ENCODE data around the gene SLC25A23.

Gene SLC25A23

DNA sequence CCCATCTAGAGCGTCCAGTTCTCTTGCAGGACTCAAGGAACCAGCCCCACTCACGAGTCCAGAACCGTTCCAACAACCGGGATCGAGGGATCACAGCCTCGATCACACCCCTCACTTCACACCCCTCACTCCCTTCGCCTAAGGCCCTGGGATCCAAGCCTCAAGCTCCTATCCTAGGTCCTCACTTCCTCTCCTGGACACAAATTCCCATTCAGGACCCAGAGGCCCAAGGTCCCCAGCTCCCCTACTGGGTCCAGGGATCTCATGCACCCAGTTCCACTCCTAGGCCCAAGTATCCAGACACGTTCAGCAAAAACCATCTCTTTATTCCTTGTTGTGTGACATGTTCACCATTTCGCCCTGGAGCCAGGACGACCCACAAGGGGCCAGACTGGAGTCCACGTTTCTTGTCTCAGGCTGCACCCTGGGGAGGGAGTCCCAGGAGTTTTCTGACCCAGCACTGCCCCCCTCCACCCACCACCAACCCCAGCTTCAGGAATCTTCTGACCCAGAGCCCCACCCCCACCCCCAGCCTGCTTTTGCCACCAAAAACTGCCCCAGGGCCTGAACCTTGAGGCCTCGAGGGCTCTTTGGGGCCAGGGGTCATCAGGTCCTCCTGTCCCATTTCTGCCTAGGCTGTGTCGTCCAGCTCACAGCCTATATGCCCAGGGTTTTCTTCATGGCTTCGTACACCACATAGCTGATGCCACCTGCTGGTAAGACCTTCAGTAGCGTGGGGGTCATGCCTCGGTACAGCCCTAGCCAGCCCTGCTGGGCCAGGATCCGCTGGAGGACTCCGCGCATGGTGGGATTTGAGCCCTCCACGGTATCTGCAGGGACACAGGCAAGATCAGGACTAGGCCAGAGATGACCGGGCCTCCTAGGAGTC lies 33.6 kb downstream of the SLC25A23 start:
- Mint-ChIP-seq H3K36me3 (peaks cover 11% of the 10 kb centered on the region), H3K27ac (peak overlapping the region; percentile 72), H3K9me3 (no peaks in the 10 kb centered on the region), H3K27me3 (no peaks in the 10 kb centered on the region), H3K4me3 (peak overlapping the region; percentile 62), H3K4me1 (peaks cover 35% of the 10 kb centered on the region)
- no peak for ATAC-seq

DNA sequence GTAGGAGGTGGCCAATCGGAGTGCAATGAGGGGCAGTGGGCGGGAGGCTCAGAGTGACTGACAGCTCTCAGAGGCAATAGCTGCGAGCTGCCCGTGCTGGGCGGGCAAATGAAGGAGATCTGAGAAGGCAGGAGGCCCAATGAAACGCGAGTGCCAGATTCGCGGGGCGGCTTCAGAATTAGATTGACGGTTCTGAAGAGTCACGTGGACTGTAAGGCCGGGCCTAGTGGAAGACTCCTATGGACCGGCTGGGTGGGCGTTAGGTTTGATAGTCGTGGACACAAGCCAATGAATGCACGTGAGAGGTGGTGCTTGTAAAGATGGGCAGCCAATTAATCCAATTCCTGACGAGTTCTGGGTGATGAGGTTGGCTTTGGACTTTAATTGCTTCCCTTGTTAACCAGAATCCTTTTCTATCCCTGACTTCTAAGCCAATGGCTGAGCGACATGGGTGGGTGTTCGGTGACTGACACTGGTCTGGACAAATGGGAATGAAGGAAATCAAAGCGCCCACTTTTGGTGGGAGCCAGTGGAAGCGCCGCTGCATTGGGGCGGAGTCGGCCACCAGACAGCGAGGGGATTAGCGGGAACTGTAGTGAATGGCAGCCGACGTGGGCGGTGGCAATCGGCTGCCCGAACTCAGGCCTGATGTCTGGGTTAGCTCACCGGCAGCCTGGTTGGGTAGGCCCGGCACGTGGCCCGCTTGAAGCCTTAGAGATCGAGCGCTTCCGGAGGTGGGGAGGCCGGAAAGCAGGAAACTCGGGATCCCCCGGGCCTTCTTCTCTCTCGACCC lies 34.5 kb downstream of the SLC25A23 start:
- H3K4me1 Mint-ChIP-seq: peaks cover 35% of the 10 kb centered on the region
- peak overlapping the region; percentile 62 for H3K4me3 Mint-ChIP-seq
- H3K27ac Mint-ChIP-seq: peak overlapping the region; percentile 72
- ATAC-seq: peak; percentile 96
- H3K9me3 Mint-ChIP-seq: no peaks in the 10 kb centered on the region
- peaks cover 16% of the 10 kb centered on the region for H3K36me3 Mint-ChIP-seq
- H3K27me3 Mint-ChIP-seq: no peaks in the 10 kb centered on the region

DNA sequence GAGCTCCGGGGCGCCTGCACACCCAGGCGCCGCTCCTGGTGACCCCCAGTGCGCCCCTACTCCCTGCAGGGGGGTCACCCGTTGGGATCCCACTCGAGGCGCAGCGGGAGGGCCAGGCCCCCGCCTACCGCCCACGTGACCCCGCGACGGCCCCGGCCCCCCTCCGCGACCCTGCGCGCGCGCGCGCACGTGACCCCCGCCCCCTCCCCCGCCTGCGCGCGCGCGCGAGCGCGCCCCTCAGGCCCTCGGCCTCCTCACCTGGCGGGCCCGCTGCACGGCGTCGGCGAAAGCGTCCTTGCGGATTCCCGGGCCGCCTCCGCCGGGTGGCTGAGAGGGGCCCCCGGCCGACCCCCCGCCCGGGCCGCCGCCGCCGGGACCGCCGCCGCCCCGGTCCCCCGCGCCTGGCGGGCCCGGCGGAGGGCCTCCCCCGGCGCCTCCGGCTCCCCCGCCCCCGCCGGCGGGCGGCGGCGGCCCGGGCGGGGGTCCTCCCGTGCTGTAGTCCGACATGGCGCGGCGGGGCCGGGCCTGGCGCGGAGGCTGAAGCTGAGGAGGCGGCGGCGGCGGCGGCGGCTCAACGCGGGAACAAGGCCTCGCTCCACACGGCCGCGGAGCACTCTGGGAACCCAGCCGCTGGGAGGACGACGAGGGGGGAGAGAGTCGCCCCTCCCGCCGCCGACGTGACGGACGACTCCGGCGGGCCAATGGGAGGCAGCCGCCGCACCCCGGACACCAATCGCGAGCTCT lies 35.2 kb downstream of the SLC25A23 start, which contains the start of gene KHSRP:
Gene KHSRP (minus strand): TSS at position 617 of the 744 bp plus-strand sequence. CDS start 110 bp downstream, at position 507.
- H3K4me3 Mint-ChIP-seq: peak within 1 kb of the TSS; percentile 92

DNA sequence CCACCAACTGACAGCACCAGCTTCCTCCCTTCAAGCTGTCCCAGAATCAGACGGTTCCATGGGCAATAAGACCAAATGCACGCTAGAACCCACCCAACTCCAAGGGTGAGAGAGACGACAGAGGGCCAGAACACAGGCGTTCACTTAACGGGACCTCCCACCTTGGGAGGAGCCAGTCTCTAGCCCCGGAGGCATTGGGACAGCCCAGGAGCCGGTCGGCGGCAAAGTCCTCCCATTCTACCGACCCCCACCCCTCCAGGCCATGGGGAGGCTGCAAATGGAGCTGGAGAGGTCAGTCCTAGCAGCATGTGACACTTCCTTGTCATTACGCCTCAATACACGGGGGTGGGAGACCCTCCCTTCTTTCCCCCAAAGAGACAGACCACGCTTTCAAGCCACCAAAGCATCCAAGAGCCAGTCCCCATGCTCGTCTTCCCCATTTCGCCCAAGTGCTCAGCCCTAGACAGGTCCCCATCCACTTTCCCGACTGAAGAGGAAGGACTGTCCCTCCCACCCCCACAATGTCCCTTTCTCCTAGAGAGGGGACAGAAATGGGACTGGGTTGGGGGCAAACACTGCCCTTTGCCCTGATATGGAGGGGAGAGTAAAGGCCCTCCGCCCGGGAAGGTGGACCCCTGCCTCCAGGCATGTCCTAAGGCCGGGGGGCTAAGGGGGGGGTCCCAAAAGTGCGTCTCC lies 35.9 kb downstream of the SLC25A23 start:
- no peak for ATAC-seq
- no peaks in the 10 kb centered on the region for H3K27me3 Mint-ChIP-seq
- H3K27ac Mint-ChIP-seq: peak overlapping the region; percentile 72
- peaks cover 35% of the 10 kb centered on the region for H3K4me1 Mint-ChIP-seq
- no peaks in the 10 kb centered on the region for H3K9me3 Mint-ChIP-seq
- peaks cover 30% of the 10 kb centered on the region for H3K36me3 Mint-ChIP-seq
- peak overlapping the region; percentile 92 for H3K4me3 Mint-ChIP-seq

More for the DNA sequence above, 35.2 kb downstream of the SLC25A23 start, which contains the start of gene KHSRP:
- peak within 1 kb of the TSS; percentile 72 for H3K27ac Mint-ChIP-seq
- H3K36me3 Mint-ChIP-seq: peaks cover 22% of the 10 kb centered on the region
- ATAC-seq: no peak
- H3K27me3 Mint-ChIP-seq: no peaks in the 10 kb centered on the region
- H3K4me1 Mint-ChIP-seq: peaks cover 35% of the 10 kb centered on the region
- no peaks in the 10 kb centered on the region for H3K9me3 Mint-ChIP-seq

DNA sequence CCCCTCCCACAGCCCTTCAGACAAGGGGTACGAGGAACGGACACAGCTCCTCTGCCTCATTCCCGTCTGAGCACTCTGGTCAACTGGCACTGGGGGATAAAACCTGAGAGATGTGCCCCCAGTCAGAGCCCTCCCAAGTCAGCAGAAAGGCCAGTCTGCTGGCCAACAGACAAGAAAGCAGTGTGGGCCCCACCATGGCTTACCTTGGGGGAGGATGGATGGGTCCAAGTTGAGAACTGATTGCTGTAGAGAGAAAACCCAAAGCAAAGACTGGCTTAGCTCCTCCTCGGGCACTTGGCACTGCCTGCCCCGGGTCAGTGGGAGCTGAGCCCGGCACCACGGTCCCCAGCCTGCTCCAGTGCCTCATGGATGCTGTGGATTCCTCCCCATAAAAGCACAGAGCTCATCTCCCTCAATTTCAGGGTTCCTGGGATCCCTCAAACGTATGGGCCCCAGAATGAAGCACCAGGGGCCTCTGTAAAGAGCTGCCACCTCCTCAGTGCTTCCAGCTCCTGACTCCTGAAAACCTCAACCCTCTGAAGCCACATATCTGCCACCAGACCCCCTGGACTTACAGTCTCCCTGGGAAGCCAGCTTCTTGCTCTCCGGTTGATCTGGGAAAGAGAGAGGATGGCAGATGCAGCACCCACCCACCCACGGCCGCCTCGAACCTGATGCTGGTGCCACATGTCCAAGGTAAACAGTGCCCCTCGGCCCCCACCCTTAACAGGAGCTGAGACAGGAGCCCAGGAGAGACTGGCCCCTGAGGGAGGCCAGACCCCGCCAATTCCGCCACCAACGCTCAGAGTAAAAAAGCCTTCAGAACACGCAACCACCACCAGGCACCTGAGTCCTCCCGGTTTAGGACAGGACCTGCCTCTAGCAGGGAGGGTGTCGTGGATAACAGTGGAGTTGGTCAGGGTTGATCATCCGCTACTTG lies 38.2 kb downstream of the SLC25A23 start:
- Mint-ChIP-seq H3K27ac (no peak overlapping the region), H3K27me3 (no peaks in the 10 kb centered on the region), H3K4me1 (peaks cover 35% of the 10 kb centered on the region), H3K4me3 (no peak overlapping the region), H3K9me3 (no peaks in the 10 kb centered on the region), H3K36me3 (peaks cover 48% of the 10 kb centered on the region)
- ATAC-seq: no peak

DNA sequence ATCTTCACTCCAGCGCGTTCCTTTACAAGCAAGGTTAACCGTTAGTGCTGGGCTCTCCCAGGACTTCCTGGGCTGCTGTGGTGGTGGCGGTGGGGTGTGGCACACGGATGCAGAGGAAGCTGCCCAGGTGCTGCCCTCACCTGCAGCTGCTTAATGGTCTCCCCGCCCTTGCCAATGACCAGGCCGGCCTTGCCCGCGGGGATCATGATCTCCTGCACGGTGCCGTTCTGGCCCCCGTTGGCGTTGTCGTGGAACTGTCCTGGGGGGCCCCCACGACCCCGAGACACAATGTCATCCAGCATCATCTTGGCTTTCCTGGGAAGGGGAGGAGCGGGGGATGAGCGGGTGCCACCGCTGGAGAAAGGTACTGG lies 41.0 kb downstream of the SLC25A23 start:
- Mint-ChIP-seq H3K27ac (no peak overlapping the region), H3K9me3 (no peaks in the 10 kb centered on the region), H3K4me1 (peaks cover 24% of the 10 kb centered on the region), H3K4me3 (no peak overlapping the region), H3K36me3 (peaks cover 73% of the 10 kb centered on the region), H3K27me3 (no peaks in the 10 kb centered on the region)
- ATAC-seq: no peak

DNA sequence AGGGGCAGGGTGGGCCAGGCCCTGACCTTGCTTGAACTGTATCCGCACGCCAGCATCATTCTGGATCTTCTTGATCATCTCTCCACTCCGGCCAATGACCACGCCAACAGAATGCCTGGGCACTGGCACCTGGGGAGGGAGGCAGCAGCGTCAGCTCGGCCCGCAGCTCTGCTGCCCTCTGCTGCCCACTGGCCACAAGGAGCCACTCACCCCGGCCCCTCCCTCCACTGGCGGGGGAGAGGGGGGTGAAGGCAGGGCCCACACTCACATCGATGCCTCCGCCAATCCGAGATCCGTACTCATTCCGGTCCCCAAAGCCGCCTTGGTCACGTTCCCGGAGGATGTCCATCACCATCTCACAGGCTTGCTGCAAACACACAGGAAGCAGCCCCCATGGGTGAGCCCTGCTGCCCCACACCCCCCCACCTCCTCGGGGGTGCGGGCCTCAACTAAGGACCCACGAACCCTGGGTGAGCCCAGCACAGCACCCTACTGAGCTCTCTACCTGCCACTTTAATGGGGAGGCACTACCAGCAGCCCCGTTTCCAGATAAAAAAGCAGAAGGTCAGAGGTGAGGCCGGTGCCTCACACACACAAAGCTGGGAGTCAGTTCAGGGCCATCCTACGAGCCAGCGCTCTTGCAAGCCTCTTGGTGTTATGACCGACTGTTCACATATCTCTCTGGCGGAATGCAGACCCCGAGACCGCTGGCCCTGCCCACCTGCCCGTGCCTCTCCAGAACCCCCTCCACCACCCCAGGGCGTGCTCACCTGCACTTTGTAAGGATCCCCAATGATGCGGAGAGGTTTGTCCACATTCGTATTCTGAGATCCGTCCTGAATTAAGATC lies 41.7 kb downstream of the SLC25A23 start:
- ATAC-seq: no peak
- Mint-ChIP-seq H3K4me3 (no peak overlapping the region), H3K36me3 (peaks cover 73% of the 10 kb centered on the region), H3K4me1 (peaks cover 18% of the 10 kb centered on the region), H3K9me3 (no peaks in the 10 kb centered on the region), H3K27me3 (no peaks in the 10 kb centered on the region), H3K27ac (no peak overlapping the region)

DNA sequence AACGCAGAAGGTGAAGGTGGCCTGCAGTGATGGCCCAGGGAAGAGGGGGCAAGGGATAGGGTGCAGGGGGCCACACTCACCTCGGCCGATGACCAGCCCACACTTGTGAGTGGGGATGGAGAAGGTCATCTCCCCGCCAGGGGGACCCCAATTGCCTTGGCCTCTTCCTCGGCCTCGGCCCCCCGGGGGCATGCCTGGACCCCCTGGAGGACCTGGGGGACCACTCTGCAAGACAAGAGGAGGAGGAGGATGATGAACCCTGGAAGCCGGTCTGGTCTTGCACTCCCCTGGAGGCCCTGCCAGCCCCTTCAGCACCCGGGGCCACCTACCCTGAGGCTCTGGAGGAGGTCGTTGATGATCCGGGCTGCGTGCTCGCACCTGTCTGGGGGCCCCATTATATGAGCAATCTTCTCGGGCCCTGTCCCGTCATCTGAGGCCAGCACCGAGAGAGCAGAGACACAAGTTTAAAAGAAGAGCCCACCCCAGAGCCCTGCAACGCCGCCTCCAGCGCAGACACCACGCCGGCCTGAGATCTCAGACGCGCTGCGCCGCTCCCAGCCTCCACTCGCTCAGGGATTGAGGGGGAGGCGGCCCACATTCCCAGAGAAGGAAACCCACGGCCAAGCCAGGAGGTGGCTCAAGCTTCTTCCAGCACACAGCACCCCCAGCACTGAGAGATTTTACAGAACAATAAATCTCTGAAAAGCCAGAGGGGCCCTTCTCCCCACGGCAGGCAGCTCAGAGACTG lies 42.8 kb downstream of the SLC25A23 start:
- peaks cover 7% of the 10 kb centered on the region for H3K4me1 Mint-ChIP-seq
- no peak for ATAC-seq
- H3K9me3 Mint-ChIP-seq: no peaks in the 10 kb centered on the region
- no peaks in the 10 kb centered on the region for H3K27me3 Mint-ChIP-seq
- H3K4me3 Mint-ChIP-seq: no peak overlapping the region
- peaks cover 68% of the 10 kb centered on the region for H3K36me3 Mint-ChIP-seq
- no peak overlapping the region for H3K27ac Mint-ChIP-seq

DNA sequence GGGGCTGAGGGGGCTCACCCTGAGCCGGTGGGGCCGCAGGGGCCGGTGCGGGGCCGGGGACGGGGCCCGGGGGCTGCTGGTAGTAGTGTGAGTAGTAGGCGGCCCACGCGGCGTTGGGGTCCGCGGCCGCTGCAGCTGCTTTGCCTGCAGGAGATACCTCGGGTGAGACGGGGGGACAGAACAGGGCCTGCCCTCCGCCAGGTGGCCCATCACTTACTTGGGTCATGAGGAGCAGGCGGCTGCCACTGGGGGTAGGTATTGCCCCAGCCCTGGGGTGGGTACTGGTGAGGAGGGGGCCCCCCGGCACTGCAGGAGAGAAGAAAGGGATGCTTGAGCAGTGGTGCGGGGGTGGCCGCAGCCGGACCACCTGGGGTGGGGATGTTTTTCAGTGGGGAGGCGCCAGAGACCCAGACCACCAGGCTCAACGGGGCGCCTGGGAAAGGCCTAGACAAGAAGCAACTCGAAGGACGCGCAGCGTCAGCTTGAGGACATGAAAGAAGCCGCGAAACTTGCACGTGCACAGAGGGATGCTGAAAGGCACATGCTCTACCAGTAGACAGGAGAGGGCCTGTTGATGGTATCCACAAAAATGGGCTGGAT lies 43.9 kb downstream of the SLC25A23 start:
- H3K36me3 Mint-ChIP-seq: peaks cover 59% of the 10 kb centered on the region
- H3K27me3 Mint-ChIP-seq: no peaks in the 10 kb centered on the region
- no peaks in the 10 kb centered on the region for H3K9me3 Mint-ChIP-seq
- no peaks in the 10 kb centered on the region for H3K4me1 Mint-ChIP-seq
- no peak overlapping the region for H3K27ac Mint-ChIP-seq
- no peak overlapping the region for H3K4me3 Mint-ChIP-seq
- peak; percentile 17 for ATAC-seq

DNA sequence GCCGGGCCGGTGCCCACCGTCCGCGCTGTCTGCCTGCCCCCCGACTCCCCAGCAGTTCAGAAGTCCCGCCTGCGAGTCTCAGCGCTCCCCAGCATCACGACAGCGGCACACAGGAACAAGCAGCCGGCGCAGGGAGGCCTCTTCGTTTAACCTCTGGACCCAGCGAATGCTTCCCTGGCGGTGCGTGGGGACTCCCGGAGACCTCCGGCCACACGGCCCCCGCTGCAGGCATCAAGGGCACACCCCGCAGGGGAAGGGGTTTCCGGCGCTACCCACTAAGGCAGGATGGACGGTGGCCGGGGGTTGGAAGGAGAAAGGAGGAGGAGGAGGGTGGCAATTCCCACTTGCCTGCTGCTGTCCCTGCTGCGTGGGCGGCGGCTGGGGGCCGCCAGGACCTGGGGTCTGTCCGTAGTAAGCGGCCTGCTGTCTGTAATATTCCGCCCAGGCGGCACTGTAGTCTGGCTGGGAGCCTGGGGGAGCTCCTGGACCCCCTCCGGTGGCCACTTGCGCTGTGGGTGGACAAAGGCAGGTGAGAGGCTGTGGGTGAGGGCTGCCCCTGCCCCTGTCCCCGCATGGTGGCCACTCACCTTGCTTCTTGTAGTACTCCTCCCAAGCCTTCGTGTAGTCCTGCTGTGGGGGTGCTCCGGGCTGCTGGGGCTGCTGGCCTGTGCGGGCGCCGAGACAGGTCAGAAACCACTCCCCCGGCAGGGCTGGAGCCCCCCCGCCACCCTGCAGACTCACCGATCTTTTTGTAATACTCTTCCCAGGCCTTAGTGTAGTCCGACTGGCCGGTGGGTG lies 44.6 kb downstream of the SLC25A23 start:
- no peaks in the 10 kb centered on the region for H3K9me3 Mint-ChIP-seq
- ATAC-seq: no peak
- H3K27ac Mint-ChIP-seq: no peak overlapping the region
- peaks cover 56% of the 10 kb centered on the region for H3K36me3 Mint-ChIP-seq
- H3K4me3 Mint-ChIP-seq: no peak overlapping the region
- H3K4me1 Mint-ChIP-seq: no peaks in the 10 kb centered on the region
- no peaks in the 10 kb centered on the region for H3K27me3 Mint-ChIP-seq

DNA sequence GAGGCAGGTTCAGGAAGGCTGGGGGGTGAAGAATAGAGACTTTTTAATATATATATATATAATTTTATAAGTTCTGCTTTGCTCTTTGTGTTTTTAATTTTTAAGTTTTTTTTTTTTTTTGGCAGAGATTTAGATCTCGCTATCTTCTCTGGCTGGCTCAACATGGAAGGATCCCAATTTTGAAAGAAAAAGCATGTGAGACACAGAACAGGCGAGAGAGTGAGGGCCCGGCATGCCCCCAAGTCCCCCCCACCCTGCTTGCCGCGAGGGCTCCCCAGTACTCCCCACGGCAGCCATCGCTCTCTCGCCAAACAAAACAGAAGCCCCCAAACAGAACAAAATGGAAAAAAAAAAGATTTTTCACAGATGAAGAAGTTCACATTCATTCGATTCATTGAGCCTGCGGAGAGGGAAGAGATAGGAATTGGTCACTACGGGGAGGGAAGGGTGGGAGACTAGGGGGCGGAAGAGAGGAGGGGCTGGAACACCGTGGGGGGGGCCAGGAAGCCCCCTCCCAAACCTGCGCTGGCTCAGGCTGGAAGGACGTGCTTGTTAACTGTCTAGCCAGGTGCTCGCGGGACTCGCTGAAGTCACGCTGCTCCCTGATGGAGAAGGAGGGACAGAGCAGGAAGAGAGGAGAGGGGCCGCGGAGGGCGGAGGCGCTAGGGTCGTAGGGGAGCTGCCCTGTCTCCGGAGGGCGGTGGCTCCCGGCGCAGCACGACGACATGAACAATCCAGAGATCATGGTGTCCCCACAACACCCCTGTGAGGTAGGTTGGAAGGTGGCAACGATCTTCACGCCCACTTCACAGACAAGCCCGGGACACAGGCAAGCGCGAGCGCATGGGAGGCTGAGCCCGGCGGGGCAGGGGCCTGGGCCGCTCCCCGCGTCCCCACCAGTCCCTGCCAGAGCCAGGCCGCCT lies 45.6 kb downstream of the SLC25A23 start:
- no peaks in the 10 kb centered on the region for H3K27me3 Mint-ChIP-seq
- ATAC-seq: no peak
- no peaks in the 10 kb centered on the region for H3K4me1 Mint-ChIP-seq
- no peak overlapping the region for H3K4me3 Mint-ChIP-seq
- peaks cover 46% of the 10 kb centered on the region for H3K36me3 Mint-ChIP-seq
- no peaks in the 10 kb centered on the region for H3K9me3 Mint-ChIP-seq
- no peak overlapping the region for H3K27ac Mint-ChIP-seq
